Measurements from ENCODE around the gene GCHFR. TPM values are rescaled to one million over a fixed set of nuclear protein-coding genes. Genes with fewer than 3 reads are reported as not detected.

The GCHFR gene
- total and polyA plus RNA-seq, 10 of the 15 experiments (the other 5 are each of a cell fraction or from before 2014, with no cell fraction given): 10.5 to 94.0 (median 35.3) TPM

DNA sequence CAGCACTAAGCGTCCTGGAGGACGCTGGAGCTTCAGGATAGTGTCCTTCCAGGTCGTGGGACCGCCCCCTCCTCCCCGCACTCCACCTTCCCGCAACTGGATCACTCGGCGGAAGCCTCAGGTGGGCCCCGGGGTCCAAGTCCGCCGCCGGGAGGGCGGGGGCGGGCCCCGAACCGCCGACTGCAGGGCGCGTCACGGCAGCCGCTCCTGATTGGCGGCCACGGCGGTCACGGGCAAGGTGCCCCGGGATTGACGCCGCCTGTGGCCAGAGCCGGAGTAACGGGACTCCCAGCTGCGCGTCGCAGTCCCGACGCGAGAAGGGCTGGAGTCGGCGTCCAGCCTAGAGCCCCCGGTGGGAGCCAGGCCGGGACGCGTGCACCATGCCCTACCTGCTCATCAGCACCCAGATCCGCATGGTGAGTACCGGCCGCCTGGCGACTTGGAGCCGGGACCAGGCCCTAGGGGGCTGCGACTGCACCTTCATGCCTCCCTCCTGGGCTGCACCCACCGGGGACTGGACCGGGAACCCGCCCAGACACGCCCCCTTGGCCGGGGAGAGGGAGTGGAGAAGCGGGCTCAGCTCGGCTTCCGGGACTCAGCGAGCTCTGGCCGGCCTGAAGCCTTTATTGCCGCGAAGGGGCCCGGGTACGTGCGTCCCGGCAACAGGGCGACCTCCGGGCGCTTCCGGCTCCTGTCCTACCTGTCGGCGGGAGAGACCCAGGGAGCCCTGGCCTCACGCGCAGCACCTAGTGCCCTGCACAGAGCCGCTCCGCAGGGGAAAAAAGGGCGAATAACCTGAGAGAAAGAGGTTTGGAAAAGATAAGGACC lies at the start of gene GCHFR (continued):
- no peak for TF ChIP-seq NRF1 (conservative IDR thresholded peaks at IDR 0.05; ENCODE audit: low read depth, low read length)
- no peak for TF ChIP-seq ZBTB11 (CRISPR knock-in tag; IDR thresholded peaks at IDR 0.05)
- no peak for TF ChIP-seq RAD21 (IDR thresholded peaks at IDR 0.05; ENCODE audit: insufficient read depth, low read depth, low read length)
- TF ChIP-seq ZBTB40 (IDR thresholded peaks at IDR 0.05; ENCODE audit: borderline replicate concordance): no peak
- TF ChIP-seq, protein P1, sequence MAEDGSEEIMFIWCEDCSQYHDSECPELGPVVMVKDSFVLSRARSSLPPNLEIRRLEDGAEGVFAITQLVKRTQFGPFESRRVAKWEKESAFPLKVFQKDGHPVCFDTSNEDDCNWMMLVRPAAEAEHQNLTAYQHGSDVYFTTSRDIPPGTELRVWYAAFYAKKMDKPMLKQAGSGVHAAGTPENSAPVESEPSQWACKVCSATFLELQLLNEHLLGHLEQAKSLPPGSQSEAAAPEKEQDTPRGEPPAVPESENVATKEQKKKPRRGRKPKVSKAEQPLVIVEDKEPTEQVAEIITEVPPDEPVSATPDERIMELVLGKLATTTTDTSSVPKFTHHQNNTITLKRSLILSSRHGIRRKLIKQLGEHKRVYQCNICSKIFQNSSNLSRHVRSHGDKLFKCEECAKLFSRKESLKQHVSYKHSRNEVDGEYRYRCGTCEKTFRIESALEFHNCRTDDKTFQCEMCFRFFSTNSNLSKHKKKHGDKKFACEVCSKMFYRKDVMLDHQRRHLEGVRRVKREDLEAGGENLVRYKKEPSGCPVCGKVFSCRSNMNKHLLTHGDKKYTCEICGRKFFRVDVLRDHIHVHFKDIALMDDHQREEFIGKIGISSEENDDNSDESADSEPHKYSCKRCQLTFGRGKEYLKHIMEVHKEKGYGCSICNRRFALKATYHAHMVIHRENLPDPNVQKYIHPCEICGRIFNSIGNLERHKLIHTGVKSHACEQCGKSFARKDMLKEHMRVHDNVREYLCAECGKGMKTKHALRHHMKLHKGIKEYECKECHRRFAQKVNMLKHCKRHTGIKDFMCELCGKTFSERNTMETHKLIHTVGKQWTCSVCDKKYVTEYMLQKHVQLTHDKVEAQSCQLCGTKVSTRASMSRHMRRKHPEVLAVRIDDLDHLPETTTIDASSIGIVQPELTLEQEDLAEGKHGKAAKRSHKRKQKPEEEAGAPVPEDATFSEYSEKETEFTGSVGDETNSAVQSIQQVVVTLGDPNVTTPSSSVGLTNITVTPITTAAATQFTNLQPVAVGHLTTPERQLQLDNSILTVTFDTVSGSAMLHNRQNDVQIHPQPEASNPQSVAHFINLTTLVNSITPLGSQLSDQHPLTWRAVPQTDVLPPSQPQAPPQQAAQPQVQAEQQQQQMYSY (CRISPR knock-in tag; IDR thresholded peaks at IDR 0.05): no peak
- TF ChIP-seq ZNF274 (IDR thresholded peaks at IDR 0.05; ENCODE audit: insufficient read depth, insufficient read length): no peak
- TF ChIP-seq TBL1XR1 (IDR thresholded peaks at IDR 0.05; ENCODE audit: low read depth, low read length): no peak
- 0 out of 2 replicates have a peak, but pooled peaks have one; percentile 39 for TF ChIP-seq CBX5 (IDR thresholded peaks at IDR 0.05; ENCODE audit: low read depth)
- no peak for TF ChIP-seq ZNF207 (IDR thresholded peaks at IDR 0.05; ENCODE audit: borderline replicate concordance)
- TF ChIP-seq HDAC2 (IDR thresholded peaks at IDR 0.05): no peak
- no peak for TF ChIP-seq STAT1 (conservative IDR thresholded peaks at IDR 0.05)
- TF ChIP-seq CREB1 (IDR thresholded peaks at IDR 0.05; ENCODE audit: low read depth): peak; percentile 69; the same call in 1 of the 2 replicates
- no peak for TF ChIP-seq YBX1 (IDR thresholded peaks at IDR 0.05)
- no peak for TF ChIP-seq PML (IDR thresholded peaks at IDR 0.05; ENCODE audit: low read length)
- TF ChIP-seq, protein P2, sequence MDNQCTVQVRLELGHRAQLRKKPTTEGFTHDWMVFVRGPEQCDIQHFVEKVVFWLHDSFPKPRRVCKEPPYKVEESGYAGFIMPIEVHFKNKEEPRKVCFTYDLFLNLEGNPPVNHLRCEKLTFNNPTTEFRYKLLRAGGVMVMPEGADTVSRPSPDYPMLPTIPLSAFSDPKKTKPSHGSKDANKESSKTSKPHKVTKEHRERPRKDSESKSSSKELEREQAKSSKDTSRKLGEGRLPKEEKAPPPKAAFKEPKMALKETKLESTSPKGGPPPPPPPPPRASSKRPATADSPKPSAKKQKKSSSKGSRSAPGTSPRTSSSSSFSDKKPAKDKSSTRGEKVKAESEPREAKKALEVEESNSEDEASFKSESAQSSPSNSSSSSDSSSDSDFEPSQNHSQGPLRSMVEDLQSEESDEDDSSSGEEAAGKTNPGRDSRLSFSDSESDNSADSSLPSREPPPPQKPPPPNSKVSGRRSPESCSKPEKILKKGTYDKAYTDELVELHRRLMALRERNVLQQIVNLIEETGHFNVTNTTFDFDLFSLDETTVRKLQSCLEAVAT (IDR thresholded peaks at IDR 0.05): no peak
